GM10266 (cell line): ENCODE data around the gene FCN2.

Experiments used
- DNase-seq: peaks from one replicate; pipeline ENCODE4 v3.0.0; 2012; ENCODE audit errors: extremely low spot score
- CTCF ChIP-seq: IDR thresholded peaks from 2 replicates; pipeline ENCODE4 v1.5.1; 2012; ENCODE audit warnings: mild to moderate bottlenecking, low read depth; ENCODE audit not compliant: control insufficient read depth, insufficient read depth; ENCODE audit errors: missing control alignments

Gene FCN2

GRCh38 chr9:134891053-134891452 is 10.4 kb downstream of the FCN2 start:
- no peak for TF ChIP-seq CTCF
- DNase-seq = no peak

GRCh38 chr9:134891713-134892112 is 11.1 kb downstream of the FCN2 start:
- DNase-seq = no peak
- TF ChIP-seq CTCF = no peak

GRCh38 chr9:134892221-134892620 is 11.6 kb downstream of the FCN2 start:
- DNase-seq = no peak
- TF ChIP-seq CTCF = no peak

- no peak for TF ChIP-seq CTCF
- DNase-seq = no peak
These were observed 12.3 kb downstream of the FCN2 start for GRCh38 chr9:134892820-134893420.

- no peak for DNase-seq
These were observed 13.7 kb downstream of the FCN2 start for GRCh38 chr9:134894136-134894860.

GRCh38 chr9:134895097-134895496 is 14.5 kb downstream of the FCN2 start:
- DNase-seq = no peak
- TF ChIP-seq CTCF = no peak

More at GRCh38 chr9:134894136-134894860, 13.7 kb downstream of the FCN2 start:
- TF ChIP-seq CTCF = no peak

GRCh38 chr9:134895567-134895907 is 14.9 kb downstream of the FCN2 start:
- no peak for TF ChIP-seq CTCF

More at GRCh38 chr9:134895567-134895907, 14.9 kb downstream of the FCN2 start:
- no peak for DNase-seq
